A375 (cell line): ENCODE data around the gene MARK1. TPM values are rescaled to one million over a fixed set of nuclear protein-coding genes. Genes with fewer than 3 reads are reported as not detected.

Experiments used
- small RNA-seq: library from RNA; depleted of rRNA; stranded (forward); fragments of <200 nt; gene quantifications from one replicate; pipeline ENCODE3, GENCODE V24; 2014
- total RNA-seq: library from RNA; depleted of rRNA; stranded (reverse); fragments of >200 nt; shearing (Covaris generic); gene quantifications from 2 replicates; pipeline ENCODE4 v1.2.3, GENCODE V29; 2014; rRNA removed

MARK1 gene
- total RNA-seq, result 3.4 and 4.5 TPM in 2 replicates

GRCh38 chr1:220527908-220528678 is at the start of gene MARK1:
Gene MARK1, plus strand, starts transcription at chr1:220528136. Its CDS starts 687 bp downstream, at chr1:220528823.

GRCh38 chr1:220690140-220691052 is 162.5 kb downstream of the MARK1 start, which contains the start of gene C1orf115:
Gene C1orf115, plus strand, starts transcription at chr1:220690363. Its CDS starts 40 bp downstream, at chr1:220690403.

Small RNA genes within 50 kb of the gene (small RNA-seq; reads per million reads assigned to genes)
- gene RN7SL464P, result not detected

Other genes starting within 250 kb of the MARK1 start
- gene C1orf115, start 162.2 kb downstream of the MARK1 start, total RNA-seq, result 0.48 and 0.68 TPM in 2 replicates
- 0.64 and 3.5 TPM in 2 replicates for gene MTARC2, start 220.2 kb downstream of the MARK1 start, total RNA-seq